Stimulated activated CD4-positive, alpha-beta T cell treated with anti-CD3 and anti-CD28 coated beads, TNF-alpha, amount 100 ng/mL, for 4 hours (primary cell): Measurements from ENCODE around the gene CXCL3.
"Not testable (repeated sequence)": the region's sequence is repeated elsewhere in the genome, so short reads cannot be mapped to it uniquely, and the experiment has no call there.

ENCODE experiments used
- DNase-seq, 3 experiments: peaks; one replicate each; pipeline ENCODE4 v3.0.0-alpha.2; 2020; ENCODE audit warnings: low read depth in 3 of 3

Gene CXCL3

DNA sequence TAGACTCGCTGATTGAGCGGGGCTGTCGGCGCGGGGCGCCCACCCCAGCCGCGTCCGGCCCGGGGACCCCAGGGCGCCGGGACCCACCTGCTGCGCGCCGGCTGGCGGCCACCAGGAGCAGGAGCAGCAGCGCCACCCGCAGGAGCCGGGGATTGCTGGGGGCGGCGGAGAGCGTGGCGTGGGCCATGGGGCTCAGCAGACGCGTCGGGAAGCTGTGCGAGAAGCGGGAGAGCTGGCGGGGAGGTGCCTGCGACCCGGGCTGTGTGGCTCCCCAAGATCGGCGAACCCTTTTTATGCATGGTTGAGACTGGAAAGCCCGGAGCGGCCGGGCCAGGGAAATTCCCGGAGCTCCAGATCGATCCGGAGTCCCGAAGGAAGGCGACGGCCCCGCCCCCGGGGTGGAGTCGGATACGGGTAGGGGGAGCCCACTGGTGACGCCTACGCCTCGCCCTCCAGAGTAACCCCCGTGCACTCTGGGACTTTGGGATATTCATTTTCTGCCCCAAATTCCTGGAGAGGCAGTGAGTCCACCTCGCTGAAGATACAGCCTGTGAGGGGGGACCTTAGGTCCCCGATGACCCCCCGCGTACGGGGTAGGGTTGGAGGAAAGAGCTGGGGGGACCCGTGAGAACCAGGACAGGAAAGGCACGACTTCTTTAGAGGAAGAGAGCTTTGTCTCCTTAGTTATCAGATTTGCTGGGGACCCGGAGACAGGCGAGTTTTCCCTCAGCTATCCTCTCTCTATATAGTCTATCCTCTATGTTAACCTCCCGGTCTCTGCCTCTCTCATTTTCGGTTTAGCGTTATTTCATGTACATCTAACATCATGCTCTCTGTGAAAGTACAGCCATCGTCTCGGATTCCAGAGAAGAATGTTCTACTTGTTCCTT lies at the start of gene CXCL3:
Gene CXCL3, minus strand, starts transcription at position 265 of the 890 bp plus-strand sequence. Its CDS starts 78 bp downstream, at position 187.
- DNase-seq = no peak

DNA sequence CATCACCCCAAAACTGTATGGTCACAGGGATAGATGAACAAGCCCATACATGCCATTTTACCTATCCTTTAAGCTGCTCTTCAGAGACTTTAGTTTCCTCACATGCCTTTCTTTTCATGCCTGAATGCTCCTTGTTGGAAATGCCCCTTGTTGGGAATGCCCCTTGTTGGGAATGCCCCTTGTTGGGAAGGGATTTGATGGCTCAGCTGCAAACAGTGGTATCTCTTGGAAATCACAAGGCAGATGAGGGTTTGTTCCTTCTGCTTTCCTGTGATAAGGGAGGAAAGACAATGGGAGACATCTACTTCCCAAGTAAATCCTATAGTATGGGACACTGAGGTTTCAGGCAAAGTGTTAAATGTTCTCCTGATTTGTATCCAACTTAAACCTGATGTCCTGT lies 49.0 kb upstream of the CXCL3 start:
- DNase-seq = no peak

DNA sequence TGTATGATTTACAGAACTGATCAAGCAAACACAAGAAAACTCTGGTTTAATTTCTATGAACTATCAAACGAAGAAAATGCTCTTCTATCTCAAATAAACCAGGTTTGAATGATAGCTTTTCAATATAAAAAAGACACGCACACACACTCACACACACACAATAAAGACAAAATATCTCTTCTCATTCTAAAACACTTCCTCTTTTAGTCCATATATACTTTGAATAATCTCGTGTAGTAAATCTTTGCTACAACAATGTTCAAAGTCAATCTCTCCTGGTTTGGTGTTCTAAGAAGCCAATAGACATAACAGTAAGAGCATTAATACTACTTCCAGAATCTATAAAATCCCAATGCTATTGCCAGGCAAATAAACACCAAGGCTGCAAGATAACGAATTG lies 47.2 kb upstream of the CXCL3 start:
- DNase-seq = no peak

DNA sequence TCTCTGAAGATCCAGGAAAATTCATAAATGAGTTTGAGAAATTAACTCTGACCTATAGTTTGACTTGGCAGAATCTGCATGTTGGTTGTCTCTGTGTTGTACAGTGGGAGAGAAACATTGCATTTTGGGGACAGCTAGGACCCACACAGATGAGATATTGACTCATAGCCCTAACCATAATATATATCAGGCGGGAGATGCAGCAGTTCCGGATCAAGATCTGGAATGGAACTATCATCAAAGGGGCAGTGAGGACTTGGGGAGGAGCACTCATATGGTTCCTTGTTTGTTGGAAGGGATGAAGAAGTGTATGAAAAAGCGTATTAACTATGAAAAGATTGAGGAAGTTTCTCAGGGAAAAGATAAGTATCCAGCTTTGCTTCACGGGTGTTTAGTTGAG lies 46.5 kb upstream of the CXCL3 start:
- DNase-seq = no peak

DNA sequence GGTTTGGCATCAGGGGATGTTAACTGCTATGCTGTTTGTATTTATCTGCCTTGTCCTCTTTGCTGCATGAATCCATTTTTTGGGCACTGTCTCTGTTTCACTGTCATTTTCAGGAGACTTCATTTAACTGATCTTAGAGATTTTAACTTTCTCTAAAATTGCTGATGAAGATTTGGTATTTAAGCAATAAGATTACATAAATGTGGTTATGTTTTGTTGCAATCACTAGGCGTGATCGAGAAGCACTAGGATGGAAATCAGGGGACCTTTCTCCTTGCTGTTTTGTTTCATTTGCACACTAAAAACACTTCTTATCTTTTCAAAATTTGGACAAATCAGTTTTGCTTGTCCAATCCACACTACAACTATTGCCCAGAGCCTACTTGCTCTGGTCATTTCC lies 45.1 kb upstream of the CXCL3 start:
- DNase-seq = no peak

DNA sequence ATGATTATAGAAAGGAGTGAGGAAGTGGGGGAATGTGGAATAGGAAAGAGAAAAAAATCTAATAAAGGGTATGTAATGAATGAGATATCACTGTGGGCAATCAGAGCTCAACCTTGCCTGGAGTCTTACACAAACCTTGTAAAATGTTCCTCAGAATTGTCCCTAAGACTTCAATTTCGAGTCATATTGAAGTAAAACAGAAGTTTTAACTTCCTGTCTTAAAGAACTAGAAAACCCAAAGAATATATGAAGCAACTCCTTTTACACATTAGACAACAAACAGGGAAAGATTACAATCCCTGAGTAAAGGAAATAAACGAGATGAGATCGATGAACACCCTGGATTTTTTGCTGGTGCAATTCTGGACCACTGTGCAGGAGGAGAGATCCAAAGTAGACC lies 42.5 kb upstream of the CXCL3 start:
- DNase-seq = no peak

DNA sequence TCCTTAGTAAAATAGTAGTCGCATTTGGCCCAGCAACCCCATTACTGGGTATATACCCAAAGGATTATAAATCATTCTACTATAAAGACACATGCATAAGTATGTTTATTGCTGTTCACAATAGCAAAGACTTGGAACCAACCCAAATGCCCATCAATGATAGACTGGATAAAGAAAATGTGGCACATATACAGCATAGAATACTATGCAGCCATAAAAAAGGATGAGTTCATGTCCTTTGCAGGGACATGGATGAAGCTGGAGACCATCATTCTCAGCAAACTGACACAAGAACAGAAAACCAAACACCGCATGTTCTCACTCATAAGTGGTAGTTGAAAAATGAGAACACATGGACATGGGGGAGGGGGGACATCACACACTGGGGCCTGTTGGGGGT lies 41.9 kb upstream of the CXCL3 start:
- not testable (repeated sequence) for DNase-seq

DNA sequence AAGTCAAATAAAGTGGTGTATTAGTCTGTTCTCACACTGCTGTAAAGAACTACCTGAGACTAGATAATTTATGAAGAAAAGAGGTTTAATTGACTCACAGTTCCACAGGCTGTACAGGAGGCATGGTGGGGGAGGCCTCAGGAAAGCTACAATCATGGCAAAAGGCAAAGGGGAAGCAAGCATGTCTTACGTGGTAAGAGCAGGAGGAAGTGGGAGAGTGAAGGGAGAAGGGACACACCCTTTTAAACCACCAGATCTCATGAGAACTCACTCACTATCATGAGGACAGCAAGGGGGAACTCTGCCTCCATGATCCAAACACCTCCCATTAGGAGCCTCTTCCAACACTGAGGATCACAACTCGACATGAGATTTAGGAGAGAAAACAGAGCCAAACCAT lies 40.5 kb upstream of the CXCL3 start:
- not testable (repeated sequence) for DNase-seq

DNA sequence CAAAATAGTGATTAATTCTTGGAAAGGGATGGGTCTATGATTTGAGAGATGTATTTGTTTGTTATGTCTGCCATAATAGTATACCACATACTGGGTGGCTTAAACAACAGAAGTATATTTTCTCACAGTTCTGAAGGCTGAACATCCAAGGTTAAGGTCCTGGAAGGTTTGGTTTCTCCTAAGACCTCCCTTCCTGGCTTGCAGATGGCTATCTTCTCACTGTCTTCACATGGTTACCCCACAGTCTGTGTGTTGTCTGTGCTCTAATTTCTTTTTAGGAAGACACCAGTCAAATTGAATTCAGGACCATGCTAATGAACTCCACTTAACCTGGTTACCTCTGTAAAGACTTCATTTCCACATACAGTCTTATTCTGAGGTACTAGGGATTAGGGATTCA lies 34.9 kb upstream of the CXCL3 start:
- no peak for DNase-seq

DNA sequence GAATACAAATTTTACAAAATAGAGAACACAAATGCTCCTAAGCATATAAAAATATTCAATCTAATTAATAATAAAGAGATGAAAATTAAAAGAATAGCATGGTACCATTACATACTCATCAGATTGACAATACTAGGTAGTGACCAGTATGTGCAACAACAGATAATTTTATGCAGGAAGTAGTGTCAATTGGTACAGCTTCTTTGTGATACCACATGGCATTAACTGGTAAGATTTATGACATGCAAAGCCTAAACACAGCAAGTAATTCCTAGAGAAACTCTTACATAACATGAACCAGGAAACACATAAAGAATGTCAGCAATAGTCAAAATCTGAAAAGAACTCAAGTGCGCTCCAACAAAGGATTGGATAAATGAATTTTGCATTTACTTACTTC lies 34.2 kb upstream of the CXCL3 start:
- DNase-seq = no peak

DNA sequence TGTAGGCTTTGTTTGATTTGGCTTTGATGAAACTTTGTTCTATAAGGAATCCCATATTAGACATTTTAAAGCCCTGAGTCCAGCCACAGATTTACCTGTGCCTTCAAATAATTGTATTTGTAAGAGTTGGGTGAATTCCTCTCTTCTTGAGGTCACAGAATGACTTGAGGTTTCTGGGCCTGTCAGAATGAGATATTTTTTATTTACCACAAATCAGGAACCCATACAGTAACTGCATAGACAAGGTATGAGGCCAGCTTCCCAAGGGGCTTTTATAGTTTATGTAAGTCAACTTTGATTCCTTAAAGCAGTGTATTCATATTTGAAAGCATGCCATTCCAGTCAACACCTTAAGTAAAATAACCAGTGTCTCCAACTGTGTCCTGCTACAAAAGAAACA lies 29.1 kb upstream of the CXCL3 start:
- no peak for DNase-seq

DNA sequence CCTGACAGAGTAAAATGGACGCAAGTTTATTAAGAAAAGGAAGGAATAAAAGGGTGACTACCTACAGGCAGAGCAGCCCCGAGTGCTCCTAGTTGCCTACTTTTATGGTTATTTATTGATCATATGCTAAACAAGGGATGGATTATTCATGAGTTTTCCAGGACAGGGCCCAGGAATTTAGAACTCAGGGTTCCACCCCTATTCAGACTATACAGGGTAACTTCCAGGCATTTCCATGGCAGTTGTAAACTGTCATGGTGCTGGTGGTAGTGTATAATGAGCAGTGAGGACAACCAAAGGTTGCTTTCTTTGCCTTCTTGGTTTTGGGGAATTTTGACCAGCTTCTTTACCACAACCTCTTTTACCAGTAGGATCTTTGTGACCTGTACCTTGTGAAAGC lies 27.7 kb upstream of the CXCL3 start:
- DNase-seq = no peak

DNA sequence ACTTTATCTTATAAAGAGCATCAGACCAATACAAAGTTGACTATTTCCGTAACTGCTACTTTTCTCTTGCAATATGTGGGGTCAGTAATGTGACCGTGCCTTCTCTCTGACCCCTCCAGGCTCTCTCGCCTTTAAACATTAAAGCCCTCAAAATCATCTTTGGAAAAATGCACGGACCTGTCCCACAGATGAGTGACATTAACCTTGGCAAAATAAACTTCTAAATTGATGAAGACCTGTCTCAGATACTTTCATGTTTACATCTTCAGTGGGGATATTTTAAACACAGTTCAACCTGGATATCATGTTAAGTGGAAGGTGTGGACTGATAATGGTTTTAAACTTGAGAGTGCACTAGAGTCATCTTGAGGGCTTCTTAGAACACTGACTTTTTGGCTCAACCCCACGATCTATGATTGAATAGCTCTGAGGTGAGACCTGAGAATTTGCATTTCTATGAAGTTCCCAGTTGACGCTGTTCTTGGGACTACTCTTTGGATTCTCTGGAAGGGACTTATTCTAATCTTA lies 26.7 kb upstream of the CXCL3 start:
- DNase-seq = no peak

DNA sequence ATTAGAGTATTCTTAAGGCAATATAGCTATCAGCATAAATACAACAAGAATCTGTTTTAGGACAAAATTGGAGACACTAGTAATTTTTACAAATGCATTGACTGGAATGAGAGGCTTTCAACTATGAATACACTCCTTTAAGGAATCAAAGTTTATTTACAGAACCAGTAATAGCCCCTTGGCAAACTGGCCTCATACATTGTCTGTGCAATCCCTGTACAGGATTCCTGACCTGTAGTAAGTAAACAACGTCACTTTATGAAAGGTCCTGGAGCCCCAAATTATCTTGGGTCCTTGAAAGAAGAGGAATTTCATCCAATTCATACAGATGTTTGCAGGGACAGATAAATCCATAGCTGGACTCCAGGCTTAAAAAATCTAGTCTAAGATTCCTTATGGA lies 25.4 kb upstream of the CXCL3 start:
- DNase-seq = no peak

DNA sequence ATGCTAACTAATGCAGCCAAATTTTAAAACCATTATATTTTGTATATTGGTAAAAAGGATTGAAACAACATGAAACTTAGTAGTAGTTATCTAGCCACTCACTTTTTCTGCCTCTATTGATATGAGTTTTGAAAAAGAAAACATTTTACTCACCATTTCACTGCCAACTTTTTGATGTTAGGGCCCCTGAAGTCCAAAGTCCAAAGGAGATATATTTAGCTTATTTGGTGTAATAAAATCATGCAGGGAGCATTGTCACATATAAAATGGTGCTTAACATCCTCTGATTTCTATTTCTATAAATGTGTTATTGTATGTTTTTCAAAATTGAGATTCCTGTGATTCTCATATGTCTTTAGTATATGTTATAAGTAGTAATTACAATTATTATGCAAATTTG lies 24.5 kb upstream of the CXCL3 start:
- DNase-seq = no peak

DNA sequence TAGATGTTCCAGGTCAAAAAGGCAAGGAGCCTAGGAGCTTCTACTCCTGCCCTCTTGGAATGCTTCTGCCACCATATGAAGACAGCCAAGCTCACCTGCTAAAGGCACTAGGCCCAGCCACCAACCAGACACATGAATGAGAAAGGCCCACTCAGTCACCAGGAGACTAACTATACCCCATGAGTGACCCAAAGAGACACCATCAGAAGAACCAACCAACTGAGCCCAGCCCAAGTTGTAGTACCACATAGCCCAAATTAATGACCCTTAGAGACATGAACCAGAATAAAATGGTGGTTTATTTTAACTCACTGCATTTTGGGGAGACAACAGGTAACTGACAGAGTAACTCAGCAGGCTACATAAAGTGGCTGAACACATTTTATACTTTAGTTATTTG lies 22.9 kb upstream of the CXCL3 start:
- no peak for DNase-seq

DNA sequence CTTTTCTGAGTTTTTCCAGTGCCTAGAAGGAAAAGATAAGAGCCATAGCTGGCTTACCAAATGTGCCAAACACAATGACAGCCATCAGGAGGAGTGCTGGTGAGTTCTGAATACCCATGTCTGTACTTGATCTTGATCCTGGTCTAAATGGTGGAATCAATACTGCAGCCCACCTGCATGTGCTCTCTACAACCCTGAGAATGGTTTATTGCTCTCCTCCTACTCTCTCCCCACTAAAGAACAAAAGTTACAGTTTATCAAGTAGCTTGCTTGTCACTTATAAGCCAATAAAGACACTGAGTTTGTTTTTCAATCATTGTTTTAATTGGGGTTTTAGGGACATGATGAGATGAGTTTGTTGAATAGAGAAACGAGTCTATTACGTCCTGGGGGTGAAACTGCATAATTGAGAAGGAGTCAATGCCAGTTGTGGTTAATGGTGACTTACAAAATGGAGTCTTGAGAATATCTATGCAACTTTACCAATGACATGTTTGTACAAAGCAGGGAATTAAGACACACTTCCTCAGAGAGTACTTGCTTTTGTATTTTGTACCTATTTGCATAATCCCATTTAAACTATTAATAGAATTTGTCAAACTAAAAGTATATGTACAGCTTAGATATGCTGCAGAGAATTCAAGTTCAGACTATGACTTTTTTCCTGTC lies 20.8 kb upstream of the CXCL3 start:
- no peak for DNase-seq

DNA sequence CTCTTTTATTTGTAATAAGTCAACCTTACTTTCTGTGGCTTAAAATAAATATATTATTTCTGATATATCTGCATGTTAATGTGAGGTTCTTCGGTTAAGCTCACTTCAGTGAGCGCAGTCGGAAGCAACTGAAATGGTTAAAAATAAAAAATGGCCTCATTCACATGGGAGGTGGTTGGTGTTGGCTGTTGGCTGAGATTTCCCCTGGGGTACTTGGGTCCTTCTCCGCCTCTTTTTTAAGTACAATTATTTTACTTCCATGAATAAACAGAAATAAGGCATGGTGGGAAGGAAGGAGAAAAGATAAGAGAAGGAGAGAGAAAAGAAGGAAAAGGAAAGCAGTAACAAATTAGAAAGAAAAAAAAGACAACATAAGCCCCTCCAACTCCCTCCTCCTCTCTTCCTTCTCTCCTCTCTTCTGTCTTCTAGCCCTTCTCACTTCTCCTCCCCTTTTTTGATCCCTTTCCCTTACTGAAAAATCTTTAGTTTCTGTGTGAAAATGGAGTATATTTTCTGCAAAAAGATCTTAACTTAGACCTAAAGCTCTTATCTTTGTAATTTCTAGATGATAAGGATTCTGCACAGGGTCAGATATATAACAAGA lies 19.7 kb upstream of the CXCL3 start:
- no peak for DNase-seq

DNA sequence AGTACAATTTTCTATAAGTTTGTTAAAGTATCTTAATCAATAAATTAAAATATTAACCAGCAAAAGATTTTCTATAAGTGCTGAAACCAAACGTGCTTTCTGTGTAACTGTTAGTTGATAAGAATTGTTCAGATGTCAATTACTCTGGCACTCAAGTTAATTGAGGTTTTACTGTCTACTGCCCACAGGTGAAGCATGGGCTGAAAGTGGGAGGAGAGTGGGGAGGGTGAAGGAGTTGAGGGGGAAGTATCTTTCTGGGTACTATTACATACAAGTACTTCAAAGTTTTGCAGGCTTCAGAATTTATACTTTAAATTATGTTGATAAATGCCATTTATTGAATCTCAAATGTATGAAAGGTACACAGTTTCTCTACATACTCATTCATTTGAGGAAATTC lies 19.1 kb upstream of the CXCL3 start:
- DNase-seq = no peak

DNA sequence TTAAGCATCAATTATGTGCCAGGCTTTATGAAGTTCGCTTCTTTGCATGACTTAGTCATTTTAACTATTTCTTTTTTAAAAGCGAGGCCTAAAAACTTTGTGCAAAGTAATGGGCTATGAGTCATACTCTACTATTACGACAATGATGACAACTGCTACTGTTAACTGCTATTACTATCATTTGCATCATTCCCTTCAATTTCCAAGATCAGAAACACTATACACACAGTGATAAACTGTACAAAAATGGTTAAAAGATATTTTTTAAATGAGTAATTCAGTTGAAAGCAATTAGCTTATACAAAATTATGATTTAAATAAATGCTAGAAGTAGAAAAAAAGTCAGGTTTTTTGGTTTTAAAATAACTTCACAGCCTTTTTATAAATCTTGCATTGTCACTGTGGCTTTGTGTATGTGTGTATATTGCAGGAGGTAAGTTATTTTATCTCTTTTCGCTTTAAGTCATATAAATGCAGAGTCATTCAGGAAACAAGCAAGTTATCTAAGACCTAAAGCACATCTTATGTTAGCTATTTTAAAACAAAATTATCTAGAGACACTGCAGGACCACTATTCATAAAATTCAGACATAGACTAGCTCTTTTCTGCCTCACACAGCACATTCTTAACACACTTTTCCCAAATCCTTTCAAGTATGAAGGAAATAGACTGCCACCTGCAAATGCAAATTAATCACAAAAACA lies 18.5 kb upstream of the CXCL3 start:
- no peak for DNase-seq

DNA sequence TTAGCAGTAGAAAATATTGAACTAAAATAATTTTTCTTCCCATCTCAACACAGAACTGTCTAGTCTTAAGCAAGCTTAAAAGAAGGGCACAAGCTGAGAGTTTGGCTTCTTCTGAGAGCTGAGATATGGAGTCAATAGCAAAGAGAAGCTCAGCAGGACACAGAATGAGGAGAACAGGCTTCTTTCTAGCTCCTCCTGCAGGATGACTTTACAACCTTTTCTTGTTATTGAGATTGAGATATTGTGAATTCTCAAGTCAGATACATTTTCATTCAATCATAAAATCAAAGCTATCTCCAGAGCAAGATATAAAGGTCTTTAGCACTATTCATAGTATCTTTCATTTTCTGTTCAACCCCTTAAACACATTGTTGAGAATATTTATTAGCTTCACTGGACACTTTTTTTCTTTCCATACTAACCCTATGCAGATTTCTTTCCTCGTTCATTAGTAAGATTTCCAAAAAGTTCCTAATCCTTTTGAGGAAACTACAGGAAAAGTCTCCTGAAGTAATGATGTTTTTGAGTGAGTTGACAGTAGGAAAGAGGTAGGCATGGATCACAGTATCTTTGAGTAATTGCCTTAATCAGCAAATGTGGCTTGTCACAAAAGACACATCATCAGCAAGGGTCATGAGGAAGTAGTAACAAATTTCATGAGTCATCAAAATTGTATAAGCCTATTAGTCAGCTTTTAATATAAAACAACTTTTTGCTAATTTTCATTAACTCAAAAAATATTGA lies 17.8 kb upstream of the CXCL3 start:
- DNase-seq = no peak
